Suprapubic skin (tissue), 4 donors: ENCODE data around the gene ZNF70. TPM values are rescaled to one million over a fixed set of nuclear protein-coding genes. Genes with fewer than 3 reads are reported as not detected.

ENCODE experiments used
- DNase-seq, 2 donors: peaks; one replicate each; pipeline ENCODE4 v3.0.0-alpha.2; 2019; ENCODE audit warnings: low spot score in 2 of 2
- H3K27ac ChIP-seq: fragments of 200-600 bp; sonication (generic); one replicate; pipeline ENCODE4 v1.5.1; 2019
- H3K27me3 ChIP-seq: fragments of 200-600 bp; sonication (generic); one replicate; pipeline ENCODE4 v1.5.1; 2019
- H3K36me3 ChIP-seq: fragments of 200-600 bp; sonication (generic); one replicate; pipeline ENCODE4 v1.5.1; 2019
- H3K4me1 ChIP-seq: fragments of 200-600 bp; sonication (generic); one replicate; pipeline ENCODE4 v1.5.1; 2019
- H3K4me3 ChIP-seq: fragments of 200-600 bp; sonication (generic); one replicate; pipeline ENCODE4 v1.5.1; 2019; ENCODE audit warnings: mild to moderate bottlenecking
- H3K9me3 ChIP-seq: fragments of 200-600 bp; sonication (generic); one replicate; pipeline ENCODE4 v1.5.1; 2019
- EP300 ChIP-seq: sonication (generic); formaldehyde crosslinking; IDR thresholded peaks from one replicate; pipeline ENCODE4 v1.6.1; 2017; ENCODE audit warnings: antibody characterized with exemption
- POLR2A ChIP-seq, 2 donors: fragments of 450-650 bp; IDR thresholded peaks; one replicate each; pipeline ENCODE4 v1.6.1; 2017; ENCODE audit warnings: antibody characterized with exemption in 2 of 2, mild to moderate bottlenecking in 2 of 2, moderate library complexity in 2 of 2
- POLR2AphosphoS5 ChIP-seq, 3 donors: sonication (generic); formaldehyde crosslinking; IDR thresholded peaks; one replicate each; pipeline ENCODE4 v1.6.1; 2017; ENCODE audit warnings: antibody characterized with exemption in 3 of 3
- WGBS: methylation state at CpG from one replicate; pipeline ENCODE4 v1.1.5; 2018; 5-methylcytosine and 5-hydroxymethylcytosine counted together
- total RNA-seq, 4 donors: library from RNA; depleted of rRNA; stranded (reverse); fragments of >200 nt; gene quantifications; one replicate each; pipeline ENCODE4 v1.1.0, GENCODE V29; 2016
- TF ChIP-seq, protein P1 (sequence below), 2 donors: fragments of 200-600 bp in 1 of 2; fragments of 450-650 bp in 1 of 2; sonication (generic) in 1 of 2; IDR thresholded peaks; one replicate each; pipeline ENCODE4 v1.5.1; 2016 to 2019; ENCODE audit warnings: antibody characterized with exemption in 2 of 2, mild to moderate bottlenecking in 1 of 2, moderate library complexity in 1 of 2

ZNF70 gene
- total RNA-seq, 4 donors from 2014 or later: 1.7 to 5.1 (median 3.1) TPM

GRCh38 chr22:23715806-23716375, 35.0 kb downstream of the ZNF70 start:
- 79% methylated on average over 18 of the region's 18 CpGs for WGBS
- no peak for DNase-seq
- TF ChIP-seq EP300 (no peak), POLR2AphosphoS5 (IDR thresholded peaks at IDR 0.05) (no peak), POLR2A (IDR thresholded peaks at IDR 0.05) (no peak)
- TF ChIP-seq, protein P1, sequence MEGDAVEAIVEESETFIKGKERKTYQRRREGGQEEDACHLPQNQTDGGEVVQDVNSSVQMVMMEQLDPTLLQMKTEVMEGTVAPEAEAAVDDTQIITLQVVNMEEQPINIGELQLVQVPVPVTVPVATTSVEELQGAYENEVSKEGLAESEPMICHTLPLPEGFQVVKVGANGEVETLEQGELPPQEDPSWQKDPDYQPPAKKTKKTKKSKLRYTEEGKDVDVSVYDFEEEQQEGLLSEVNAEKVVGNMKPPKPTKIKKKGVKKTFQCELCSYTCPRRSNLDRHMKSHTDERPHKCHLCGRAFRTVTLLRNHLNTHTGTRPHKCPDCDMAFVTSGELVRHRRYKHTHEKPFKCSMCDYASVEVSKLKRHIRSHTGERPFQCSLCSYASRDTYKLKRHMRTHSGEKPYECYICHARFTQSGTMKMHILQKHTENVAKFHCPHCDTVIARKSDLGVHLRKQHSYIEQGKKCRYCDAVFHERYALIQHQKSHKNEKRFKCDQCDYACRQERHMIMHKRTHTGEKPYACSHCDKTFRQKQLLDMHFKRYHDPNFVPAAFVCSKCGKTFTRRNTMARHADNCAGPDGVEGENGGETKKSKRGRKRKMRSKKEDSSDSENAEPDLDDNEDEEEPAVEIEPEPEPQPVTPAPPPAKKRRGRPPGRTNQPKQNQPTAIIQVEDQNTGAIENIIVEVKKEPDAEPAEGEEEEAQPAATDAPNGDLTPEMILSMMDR (IDR thresholded peaks at IDR 0.05): no peak
- H3K4me3 ChIP-seq: peak overlapping the region; percentile 79
- no peak overlapping the region for H3K27ac ChIP-seq
- H3K27me3 ChIP-seq: no peaks in the 10 kb centered on the region
- no peaks in the 10 kb centered on the region for H3K9me3 ChIP-seq
- H3K36me3 ChIP-seq: peaks cover 37% of the 10 kb centered on the region
- peaks cover 15% of the 10 kb centered on the region for H3K4me1 ChIP-seq

GRCh38 chr22:23714596-23715578, 36.0 kb downstream of the ZNF70 start:
- WGBS: 92% methylated on average over 2 of the region's 23 CpGs
- no peak overlapping the region for H3K27ac ChIP-seq
- peaks cover 47% of the 10 kb centered on the region for H3K36me3 ChIP-seq
- no peaks in the 10 kb centered on the region for H3K27me3 ChIP-seq
- no peak for DNase-seq
- no peaks in the 10 kb centered on the region for H3K9me3 ChIP-seq
- TF ChIP-seq POLR2A (IDR thresholded peaks at IDR 0.05) (no peak), EP300 (no peak), POLR2AphosphoS5 (IDR thresholded peaks at IDR 0.05) (no peak)
- TF ChIP-seq, protein P1 (IDR thresholded peaks at IDR 0.05): no peak
- H3K4me1 ChIP-seq: peaks cover 15% of the 10 kb centered on the region
- no peak overlapping the region for H3K4me3 ChIP-seq

DNA sequence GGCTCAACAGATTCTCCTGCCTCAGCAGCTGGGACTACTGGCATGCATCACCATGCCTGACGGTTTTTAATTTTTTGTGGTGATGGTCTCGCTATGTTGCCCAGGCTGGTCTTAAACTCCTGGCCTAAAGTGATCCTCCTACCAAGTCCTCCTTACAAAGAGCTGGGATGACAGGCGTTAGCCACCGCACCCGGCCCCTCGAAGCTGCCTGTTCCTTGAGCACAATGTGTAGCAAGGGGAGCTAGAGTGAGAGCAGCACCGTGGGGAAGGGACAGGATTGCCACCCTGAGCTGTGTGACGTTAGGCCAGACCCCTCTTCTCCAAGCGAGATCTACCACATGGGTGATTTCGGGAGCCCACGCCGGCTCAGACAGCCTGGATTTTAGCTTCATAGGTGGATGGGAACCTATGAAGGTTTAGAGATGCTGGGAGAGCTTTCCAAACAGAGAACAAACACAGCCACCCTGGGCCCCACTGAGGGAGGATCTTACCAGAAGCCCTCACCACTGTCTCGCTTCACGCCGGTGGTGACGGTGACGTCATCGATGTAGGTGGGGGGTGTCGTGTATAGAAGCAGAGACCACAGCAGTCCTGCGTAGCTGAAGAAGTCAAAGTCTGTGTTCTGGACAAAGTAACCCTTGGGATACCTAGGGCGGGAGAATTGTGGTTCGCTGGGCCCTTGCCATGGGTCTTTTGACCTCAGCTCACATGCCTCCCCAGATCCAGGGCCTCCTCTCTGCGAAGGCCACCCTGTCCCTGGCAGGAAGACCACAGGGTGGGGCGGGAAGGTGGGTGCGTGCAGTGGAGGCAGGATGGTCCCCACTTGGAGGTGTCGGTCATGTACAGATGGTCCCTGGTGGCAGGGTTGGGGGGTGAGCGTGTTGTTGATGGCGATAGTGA, 37.0 kb downstream of the ZNF70 start:
- Histone ChIP-seq H3K4me3 (no peak overlapping the region), H3K27ac (no peak overlapping the region), H3K9me3 (no peaks in the 10 kb centered on the region), H3K4me1 (peaks cover 15% of the 10 kb centered on the region), H3K27me3 (no peaks in the 10 kb centered on the region), H3K36me3 (peaks cover 56% of the 10 kb centered on the region)
- DNase-seq: no peak
- WGBS: 93% methylated on average over 22 of the region's 28 CpGs
- TF ChIP-seq POLR2A (IDR thresholded peaks at IDR 0.05): no peak
- TF ChIP-seq POLR2AphosphoS5 (IDR thresholded peaks at IDR 0.05): no peak
- TF ChIP-seq EP300: no peak
- TF ChIP-seq, protein P1 (IDR thresholded peaks at IDR 0.05): no peak

GRCh38 chr22:23712256-23712655, 38.7 kb downstream of the ZNF70 start:
- Histone ChIP-seq H3K27me3 (no peaks in the 10 kb centered on the region), H3K4me3 (no peak overlapping the region), H3K36me3 (peaks cover 73% of the 10 kb centered on the region), H3K4me1 (peaks cover 15% of the 10 kb centered on the region), H3K9me3 (no peaks in the 10 kb centered on the region), H3K27ac (no peak overlapping the region)
- no peak for TF ChIP-seq POLR2AphosphoS5 (IDR thresholded peaks at IDR 0.05)
- TF ChIP-seq, protein P1 (IDR thresholded peaks at IDR 0.05): no peak
- TF ChIP-seq EP300: no peak
- TF ChIP-seq POLR2A (IDR thresholded peaks at IDR 0.05): no peak
- 93% methylated on average over 12 of the region's 12 CpGs for WGBS
- no peak for DNase-seq
